ENCODE measurements around the gene STARD3NL. TPM values are rescaled to one million over a fixed set of nuclear protein-coding genes. Genes with fewer than 3 reads are reported as not detected.

Gene STARD3NL
- total and polyA plus RNA-seq, 2 of the 13 experiments (the other 11 are each of a cell fraction or from before 2014, with no cell fraction given), result 37.3 to 42.3 TPM

DNA sequence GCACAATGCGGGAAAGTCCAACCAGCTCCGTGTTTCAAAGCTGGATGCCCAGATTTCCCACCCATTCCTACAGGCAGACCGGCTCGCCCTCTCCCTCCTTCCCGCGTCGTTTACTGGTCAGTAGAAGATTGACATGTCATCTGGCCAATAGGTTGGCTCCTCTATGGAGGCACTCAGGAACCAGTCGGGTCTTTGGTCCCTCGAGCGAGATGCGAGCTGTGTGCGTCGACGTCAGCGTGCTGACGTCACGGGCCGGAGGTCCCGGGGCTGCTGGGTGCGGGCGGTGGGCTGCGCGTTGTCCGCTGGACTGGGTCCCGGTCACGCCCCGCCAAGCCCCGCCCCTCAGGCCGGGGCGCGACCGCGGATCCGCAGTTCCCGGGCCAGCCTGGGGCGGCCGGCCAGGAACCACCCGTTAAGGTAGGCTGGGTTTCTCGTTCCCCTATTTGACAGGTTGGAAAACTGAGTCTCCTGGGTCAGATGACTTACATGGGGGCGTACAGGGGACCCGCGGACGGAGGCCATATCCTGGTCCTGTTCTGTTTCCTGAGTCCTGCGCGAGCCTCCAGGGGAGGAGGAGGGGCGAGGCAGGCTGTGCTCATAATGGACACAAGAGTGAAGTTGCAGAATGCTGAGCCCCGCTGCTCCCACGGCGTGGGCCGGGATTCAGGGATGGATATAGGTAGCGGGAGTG is at the start of gene STARD3NL (continued):
- TF ChIP-seq CHD4 (IDR thresholded peaks at IDR 0.05; ENCODE audit: borderline replicate concordance, low read length) (peak; percentile 91; the same call in 1 of the 2 replicates), TOPORS (CRISPR knock-in tag; IDR thresholded peaks at IDR 0.05) (no peak), JDP2 (CRISPR knock-in tag; IDR thresholded peaks at IDR 0.05; ENCODE audit: borderline replicate concordance) (no peak), NAIF1 (CRISPR knock-in tag; IDR thresholded peaks at IDR 0.05; ENCODE audit: borderline replicate concordance) (no peak), MTF1 (CRISPR knock-in tag; IDR thresholded peaks at IDR 0.05) (no peak), NFATC3 (CRISPR knock-in tag; IDR thresholded peaks at IDR 0.05) (no peak), ERF (CRISPR knock-in tag; IDR thresholded peaks at IDR 0.05) (peak; percentile 44; the same call in 1 of the 2 replicates), ZNF547 (CRISPR knock-in tag; IDR thresholded peaks at IDR 0.05) (0 out of 2 replicates have a peak, but pooled peaks have one; percentile 28), ZNF552 (CRISPR knock-in tag; IDR thresholded peaks at IDR 0.05; ENCODE audit: borderline replicate concordance) (no peak), U2AF2 (IDR thresholded peaks at IDR 0.05; ENCODE audit: low read depth, low read length) (no peak), ZNF329 (CRISPR knock-in tag; IDR thresholded peaks at IDR 0.05; ENCODE audit: low read depth) (no peak), SYNCRIP (IDR thresholded peaks at IDR 0.05; ENCODE audit: insufficient read depth, low read depth, low read length) (no peak), SAFB2 (CRISPR knock-in tag; IDR thresholded peaks at IDR 0.05; ENCODE audit: borderline replicate concordance, low read depth) (no peak), ZNF883 (CRISPR knock-in tag; IDR thresholded peaks at IDR 0.05; ENCODE audit: not compliant biosample characterization) (peak; percentile 82), MXD4 (CRISPR knock-in tag; IDR thresholded peaks at IDR 0.05) (peak; percentile 56; the same call in 1 of the 2 replicates), ZNF790 (CRISPR knock-in tag; IDR thresholded peaks at IDR 0.05; ENCODE audit: borderline replicate concordance) (no peak), ARNT2 (CRISPR knock-in tag; IDR thresholded peaks at IDR 0.05; ENCODE audit: low read depth) (peak; percentile 68; the same call in 1 of the 2 replicates), MTA3 (CRISPR knock-in tag; IDR thresholded peaks at IDR 0.05) (no peak), AGO2 (optimal IDR thresholded peaks at IDR 0.05; ENCODE audit: low read depth, low read length) (no peak)
- TF ChIP-seq, protein P1, sequence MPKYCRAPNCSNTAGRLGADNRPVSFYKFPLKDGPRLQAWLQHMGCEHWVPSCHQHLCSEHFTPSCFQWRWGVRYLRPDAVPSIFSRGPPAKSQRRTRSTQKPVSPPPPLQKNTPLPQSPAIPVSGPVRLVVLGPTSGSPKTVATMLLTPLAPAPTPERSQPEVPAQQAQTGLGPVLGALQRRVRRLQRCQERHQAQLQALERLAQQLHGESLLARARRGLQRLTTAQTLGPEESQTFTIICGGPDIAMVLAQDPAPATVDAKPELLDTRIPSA (CRISPR knock-in tag; IDR thresholded peaks at IDR 0.05; ENCODE audit: borderline replicate concordance), result no peak
- TF ChIP-seq, protein P2, sequence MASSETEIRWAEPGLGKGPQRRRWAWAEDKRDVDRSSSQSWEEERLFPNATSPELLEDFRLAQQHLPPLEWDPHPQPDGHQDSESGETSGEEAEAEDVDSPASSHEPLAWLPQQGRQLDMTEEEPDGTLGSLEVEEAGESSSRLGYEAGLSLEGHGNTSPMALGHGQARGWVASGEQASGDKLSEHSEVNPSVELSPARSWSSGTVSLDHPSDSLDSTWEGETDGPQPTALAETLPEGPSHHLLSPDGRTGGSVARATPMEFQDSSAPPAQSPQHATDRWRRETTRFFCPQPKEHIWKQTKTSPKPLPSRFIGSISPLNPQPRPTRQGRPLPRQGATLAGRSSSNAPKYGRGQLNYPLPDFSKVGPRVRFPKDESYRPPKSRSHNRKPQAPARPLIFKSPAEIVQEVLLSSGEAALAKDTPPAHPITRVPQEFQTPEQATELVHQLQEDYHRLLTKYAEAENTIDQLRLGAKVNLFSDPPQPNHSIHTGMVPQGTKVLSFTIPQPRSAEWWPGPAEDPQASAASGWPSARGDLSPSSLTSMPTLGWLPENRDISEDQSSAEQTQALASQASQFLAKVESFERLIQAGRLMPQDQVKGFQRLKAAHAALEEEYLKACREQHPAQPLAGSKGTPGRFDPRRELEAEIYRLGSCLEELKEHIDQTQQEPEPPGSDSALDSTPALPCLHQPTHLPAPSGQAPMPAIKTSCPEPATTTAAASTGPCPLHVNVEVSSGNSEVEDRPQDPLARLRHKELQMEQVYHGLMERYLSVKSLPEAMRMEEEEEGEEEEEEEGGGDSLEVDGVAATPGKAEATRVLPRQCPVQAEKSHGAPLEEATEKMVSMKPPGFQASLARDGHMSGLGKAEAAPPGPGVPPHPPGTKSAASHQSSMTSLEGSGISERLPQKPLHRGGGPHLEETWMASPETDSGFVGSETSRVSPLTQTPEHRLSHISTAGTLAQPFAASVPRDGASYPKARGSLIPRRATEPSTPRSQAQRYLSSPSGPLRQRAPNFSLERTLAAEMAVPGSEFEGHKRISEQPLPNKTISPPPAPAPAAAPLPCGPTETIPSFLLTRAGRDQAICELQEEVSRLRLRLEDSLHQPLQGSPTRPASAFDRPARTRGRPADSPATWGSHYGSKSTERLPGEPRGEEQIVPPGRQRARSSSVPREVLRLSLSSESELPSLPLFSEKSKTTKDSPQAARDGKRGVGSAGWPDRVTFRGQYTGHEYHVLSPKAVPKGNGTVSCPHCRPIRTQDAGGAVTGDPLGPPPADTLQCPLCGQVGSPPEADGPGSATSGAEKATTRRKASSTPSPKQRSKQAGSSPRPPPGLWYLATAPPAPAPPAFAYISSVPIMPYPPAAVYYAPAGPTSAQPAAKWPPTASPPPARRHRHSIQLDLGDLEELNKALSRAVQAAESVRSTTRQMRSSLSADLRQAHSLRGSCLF (CRISPR knock-in tag; IDR thresholded peaks at IDR 0.05; ENCODE audit: borderline replicate concordance), result no peak
- TF ChIP-seq, protein P3, sequence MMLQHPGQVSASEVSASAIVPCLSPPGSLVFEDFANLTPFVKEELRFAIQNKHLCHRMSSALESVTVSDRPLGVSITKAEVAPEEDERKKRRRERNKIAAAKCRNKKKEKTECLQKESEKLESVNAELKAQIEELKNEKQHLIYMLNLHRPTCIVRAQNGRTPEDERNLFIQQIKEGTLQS (CRISPR knock-in tag; IDR thresholded peaks at IDR 0.05), result no peak
- TF ChIP-seq, protein P4, sequence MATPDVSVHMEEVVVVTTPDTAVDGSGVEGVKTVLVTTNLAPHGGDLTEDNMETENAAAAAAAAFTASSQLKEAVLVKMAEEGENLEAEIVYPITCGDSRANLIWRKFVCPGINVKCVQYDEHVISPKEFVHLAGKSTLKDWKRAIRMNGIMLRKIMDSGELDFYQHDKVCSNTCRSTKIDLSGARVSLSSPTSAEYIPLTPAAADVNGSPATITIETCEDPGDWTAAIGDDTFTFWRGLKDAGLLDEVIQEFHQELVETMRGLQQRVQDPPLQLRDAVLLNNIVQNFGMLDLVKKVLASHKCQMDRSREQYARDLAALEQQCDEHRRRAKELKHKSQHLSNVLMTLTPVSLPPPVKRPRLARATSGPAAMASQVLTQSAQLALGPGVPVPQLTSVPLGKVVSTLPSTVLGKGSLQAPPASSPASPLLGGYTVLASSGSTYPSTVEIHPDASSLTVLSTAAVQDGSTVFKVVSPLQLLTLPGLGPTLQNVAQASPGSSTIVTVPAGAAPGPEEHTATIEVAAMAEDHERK (CRISPR knock-in tag; IDR thresholded peaks at IDR 0.05; ENCODE audit: low read depth), result peak; percentile 92
